Activated B cell treated with CpG ODN at 0.5 μM for 24 hours (primary cell): Measurements from ENCODE around the gene TECPR1. TPM values are rescaled to one million over a fixed set of nuclear protein-coding genes. Genes with fewer than 3 reads are reported as not detected.

Source experiments
- ATAC-seq: fragments of 200-7000 bp; cut with Tn5 transposase; one replicate; pipeline ENCODE4 v1.10.0; 2021; ENCODE audit warnings: low read depth, mild to moderate bottlenecking, moderate library complexity
- CTCF ChIA-PET: fragments of 350-600 bp; sonication (Branson Sonifier 250); formaldehyde crosslinking; loops from one replicate; lab custom pipeline; 2021; ENCODE audit warnings: antibody characterized with exemption; lab: Charles Lee
- POLR2A ChIA-PET: fragments of 350-600 bp; sonication (Branson Sonifier 250); formaldehyde crosslinking; loops from one replicate; lab custom pipeline; 2021; ENCODE audit warnings: antibody characterized with exemption; lab: Charles Lee
- DNase-seq: peaks from one replicate; pipeline ENCODE4 v3.0.0; 2022
- H3K27ac Mint-ChIP-seq: one replicate; pipeline ENCODE4 v1.8.0; 2020; ENCODE audit warnings: mixed read lengths
- H3K27me3 Mint-ChIP-seq: one replicate; pipeline ENCODE4 v1.8.0; 2021; ENCODE audit warnings: mixed read lengths
- H3K36me3 Mint-ChIP-seq: one replicate; pipeline ENCODE4 v1.8.0; 2021; ENCODE audit warnings: low read depth, mixed read lengths
- H3K4me1 Mint-ChIP-seq: one replicate; pipeline ENCODE4 v1.8.0; 2021; ENCODE audit warnings: mixed read lengths
- H3K4me3 Mint-ChIP-seq: one replicate; pipeline ENCODE4 v1.8.0; 2020; ENCODE audit warnings: mild to moderate bottlenecking, mixed read lengths
- H3K9me3 Mint-ChIP-seq: one replicate; pipeline ENCODE4 v1.8.0; 2020; ENCODE audit warnings: mixed read lengths
- intact Hi-C: fragments of 100-400 bp; cut with micrococcal nuclease; formaldehyde crosslinking; loops from one replicate; pipeline ENCODE4 v1.15.1; 2024
- total RNA-seq: library from RNA; stranded (reverse); gene quantifications from 2 replicates; pipeline ENCODE4 v1.2.3, GENCODE V29; 2022
- TF ChIP-seq, protein P1 (sequence below): fragments of 200-600 bp; IDR thresholded peaks from one replicate; pipeline ENCODE4 v1.8.0; 2022; ENCODE audit warnings: antibody characterized with exemption, mild to moderate bottlenecking

TECPR1 gene
- total RNA-seq, 1 donor from 2014 or later = 34.5 TPM

DNA sequence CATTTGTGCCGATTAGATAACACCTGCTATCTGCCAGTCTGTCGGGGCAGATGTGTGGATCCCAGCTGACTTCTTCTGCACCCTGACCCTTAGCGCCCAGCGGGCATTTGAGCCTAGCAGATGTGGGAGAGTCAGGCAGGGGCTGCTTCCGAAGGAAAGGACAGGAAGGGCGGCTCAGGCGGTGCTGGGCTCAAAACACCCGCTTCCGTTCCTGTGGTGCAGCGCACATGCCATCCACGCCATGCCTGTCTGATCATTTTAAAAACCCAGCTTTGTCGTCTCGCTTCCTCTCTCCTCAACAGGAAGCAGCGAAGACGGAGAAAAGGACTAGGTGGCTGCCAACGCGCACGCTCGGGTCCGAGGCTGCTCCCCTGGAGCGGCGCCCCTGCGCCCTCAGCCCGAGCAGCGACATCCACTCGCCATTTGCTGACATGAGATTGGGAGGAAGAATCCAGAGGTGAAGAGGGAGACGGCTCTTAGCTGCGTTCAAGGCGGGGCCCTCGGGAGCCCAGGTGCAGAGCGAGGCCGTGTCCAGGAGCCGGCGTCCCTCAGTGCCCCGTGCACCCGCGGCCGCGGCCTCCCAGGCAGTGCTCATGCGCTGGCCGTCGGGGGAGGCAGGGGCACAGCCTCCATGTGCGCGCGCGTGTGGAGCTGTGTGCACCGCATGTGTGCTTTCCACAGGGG lies 46.7 kb downstream of the TECPR1 start:
- Mint-ChIP-seq H3K9me3 (no peaks in the 10 kb centered on the region), H3K27me3 (peaks cover 3% of the 10 kb centered on the region), H3K4me1 (peaks cover 43% of the 10 kb centered on the region), H3K4me3 (no peak overlapping the region), H3K36me3 (peaks cover 30% of the 10 kb centered on the region), H3K27ac (no peak overlapping the region)
- ChIA-PET POLR2A (no interaction called here), CTCF (no interaction called here)
- no peak for DNase-seq
- TF ChIP-seq, protein P1, sequence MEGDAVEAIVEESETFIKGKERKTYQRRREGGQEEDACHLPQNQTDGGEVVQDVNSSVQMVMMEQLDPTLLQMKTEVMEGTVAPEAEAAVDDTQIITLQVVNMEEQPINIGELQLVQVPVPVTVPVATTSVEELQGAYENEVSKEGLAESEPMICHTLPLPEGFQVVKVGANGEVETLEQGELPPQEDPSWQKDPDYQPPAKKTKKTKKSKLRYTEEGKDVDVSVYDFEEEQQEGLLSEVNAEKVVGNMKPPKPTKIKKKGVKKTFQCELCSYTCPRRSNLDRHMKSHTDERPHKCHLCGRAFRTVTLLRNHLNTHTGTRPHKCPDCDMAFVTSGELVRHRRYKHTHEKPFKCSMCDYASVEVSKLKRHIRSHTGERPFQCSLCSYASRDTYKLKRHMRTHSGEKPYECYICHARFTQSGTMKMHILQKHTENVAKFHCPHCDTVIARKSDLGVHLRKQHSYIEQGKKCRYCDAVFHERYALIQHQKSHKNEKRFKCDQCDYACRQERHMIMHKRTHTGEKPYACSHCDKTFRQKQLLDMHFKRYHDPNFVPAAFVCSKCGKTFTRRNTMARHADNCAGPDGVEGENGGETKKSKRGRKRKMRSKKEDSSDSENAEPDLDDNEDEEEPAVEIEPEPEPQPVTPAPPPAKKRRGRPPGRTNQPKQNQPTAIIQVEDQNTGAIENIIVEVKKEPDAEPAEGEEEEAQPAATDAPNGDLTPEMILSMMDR = no peak
- ATAC-seq = no peak
- intact Hi-C loops = loop anchor here (10.0 kb wide), 1 partner anchor 599 kb away; no protein-coding TSS in a partner anchor

DNA sequence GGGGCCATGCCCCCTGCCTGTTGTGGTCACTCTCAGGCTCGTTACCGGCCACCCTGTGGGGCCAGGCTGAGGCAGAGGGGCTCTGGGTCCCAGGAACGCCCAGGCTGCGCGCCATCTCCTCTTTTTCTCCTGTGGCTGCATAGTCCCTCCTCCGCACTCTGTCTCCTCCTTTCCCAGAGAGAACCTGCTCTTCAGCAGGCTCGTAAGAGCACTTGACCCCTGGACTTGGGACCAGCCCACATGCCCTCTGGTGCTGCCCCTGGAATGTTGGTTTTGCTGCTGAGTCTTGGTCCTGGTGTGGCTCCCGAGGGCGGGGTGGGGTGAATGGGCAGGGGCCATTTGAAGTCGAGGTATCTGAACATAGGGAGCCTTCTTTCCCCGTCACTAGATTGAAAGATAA lies 47.4 kb downstream of the TECPR1 start:
- intact Hi-C loops = loop anchor here (10.0 kb wide), 1 partner anchor 600 kb away; no protein-coding TSS in a partner anchor

DNA sequence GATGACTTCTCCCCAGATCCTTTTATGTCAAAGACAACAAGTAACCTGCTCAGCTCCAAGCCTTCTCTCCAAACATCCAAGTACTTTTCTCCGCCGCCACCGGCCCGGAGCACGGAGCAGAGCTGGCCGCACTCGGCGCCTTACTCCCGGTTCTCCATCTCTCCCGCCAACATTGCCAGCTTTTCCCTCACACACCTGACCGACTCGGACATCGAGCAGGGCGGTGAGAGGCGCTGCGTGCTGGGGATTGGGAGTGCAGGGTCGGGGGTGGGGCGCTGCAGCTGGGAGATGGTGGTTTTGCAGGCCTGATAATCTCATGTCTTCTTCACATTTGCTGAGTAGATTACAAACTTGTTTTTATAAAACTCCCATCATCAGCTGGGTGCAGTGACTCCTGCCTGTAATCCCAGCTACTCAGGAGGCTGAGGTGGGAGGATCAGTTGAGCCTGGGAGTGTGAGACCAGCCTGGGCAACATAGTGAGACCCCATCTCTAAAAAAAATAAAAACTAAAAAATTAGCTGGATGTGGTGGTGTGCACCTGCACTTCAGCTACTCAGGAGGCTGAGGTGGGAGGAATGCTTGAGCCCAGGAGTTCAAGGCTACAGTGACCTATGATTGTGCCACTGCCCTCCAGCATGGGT lies 47.9 kb downstream of the TECPR1 start:
- ATAC-seq (no peak), DNase-seq (no peak)
- H3K4me3 Mint-ChIP-seq = no peak overlapping the region
- ChIA-PET CTCF (interaction anchor here (1.2 to 2.7 kb wide), 3 partner anchors 35 to 42 kb away, joined by 3 to 17 read pairs (median 3); no protein-coding TSS in a partner anchor), POLR2A (interaction anchor here (0.5 to 3.1 kb wide), 4 partner anchors 36 to 668 kb away, joined by 7 to 20 read pairs (median 8); no protein-coding TSS in a partner anchor)
- H3K27me3 Mint-ChIP-seq = peaks cover 3% of the 10 kb centered on the region
- TF ChIP-seq, protein P1 = no peak
- no peak overlapping the region for H3K27ac Mint-ChIP-seq
- H3K4me1 Mint-ChIP-seq = peaks cover 55% of the 10 kb centered on the region
- peaks cover 30% of the 10 kb centered on the region for H3K36me3 Mint-ChIP-seq
- intact Hi-C loops = loop anchor here (1.0 to 10.0 kb wide), 6 partner anchors 7 to 1883 kb away; partner anchors contain the start of genes BHLHA15 and TMEM130
- no peaks in the 10 kb centered on the region for H3K9me3 Mint-ChIP-seq

More for the DNA sequence above, 47.4 kb downstream of the TECPR1 start:
- peaks cover 3% of the 10 kb centered on the region for H3K27me3 Mint-ChIP-seq
- DNase-seq (no peak), ATAC-seq (no peak)
- H3K27ac Mint-ChIP-seq = no peak overlapping the region
- H3K9me3 Mint-ChIP-seq = no peaks in the 10 kb centered on the region
- H3K4me3 Mint-ChIP-seq = no peak overlapping the region
- TF ChIP-seq, protein P1 = no peak
- peaks cover 30% of the 10 kb centered on the region for H3K36me3 Mint-ChIP-seq
- ChIA-PET POLR2A (interaction anchor here (0.5 kb wide), 1 partner anchor 598 kb away, joined by 7 read pairs; no protein-coding TSS in a partner anchor), CTCF (no interaction called here)
- peaks cover 49% of the 10 kb centered on the region for H3K4me1 Mint-ChIP-seq

DNA sequence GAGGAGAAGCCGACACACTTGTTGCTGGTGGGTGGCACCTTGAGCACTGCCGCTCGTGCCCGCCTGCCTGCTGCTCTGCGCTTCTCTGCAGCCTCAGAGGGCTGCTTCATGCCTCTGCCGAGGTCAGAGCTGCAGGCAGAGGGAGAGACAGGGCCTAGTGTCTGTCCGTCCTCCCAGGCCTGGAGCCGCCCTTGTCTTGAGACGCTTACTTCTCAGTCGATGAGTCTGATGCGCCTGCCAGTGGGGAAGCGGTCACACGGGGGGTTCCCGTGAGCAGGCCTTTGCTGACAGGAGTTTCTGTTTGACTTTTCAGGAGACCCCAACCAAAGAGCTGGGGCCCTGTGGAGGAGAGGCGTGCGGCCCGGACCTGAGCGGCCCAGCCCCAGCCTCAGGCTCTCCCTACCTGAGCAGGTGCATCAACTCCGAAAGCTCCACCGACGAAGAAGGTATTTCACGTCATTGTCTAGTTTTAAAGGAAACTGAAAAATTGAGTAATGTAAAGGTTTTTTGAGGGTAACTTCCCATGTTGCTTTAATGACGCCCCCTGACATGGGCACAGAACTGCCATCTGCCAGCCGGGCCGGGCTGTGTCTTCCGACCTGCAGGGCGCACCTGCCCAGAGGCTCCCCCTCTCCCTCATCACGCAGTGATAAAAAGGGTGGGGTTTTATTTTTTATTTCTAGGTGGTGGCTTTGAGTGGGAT lies 48.6 kb downstream of the TECPR1 start:
- intact Hi-C loops = loop anchor here (1.0 to 10.0 kb wide), 6 partner anchors 8 to 1883 kb away; partner anchors contain the start of genes BHLHA15 and TMEM130
- peaks cover 57% of the 10 kb centered on the region for H3K4me1 Mint-ChIP-seq

More for the DNA sequence above, 48.6 kb downstream of the TECPR1 start:
- H3K4me3 Mint-ChIP-seq = peak overlapping the region; percentile 80
- POLR2A ChIA-PET = interaction anchor here (0.6 to 3.1 kb wide), 8 partner anchors 32 to 1086 kb away, joined by 4 to 20 read pairs (median 7); partner anchors contain the start of genes BAIAP2L1, BRI3 and SDHAF3
- DNase-seq (peak; percentile 55), ATAC-seq (peak; percentile 45)
- H3K9me3 Mint-ChIP-seq = no peaks in the 10 kb centered on the region
- TF ChIP-seq, protein P1 = no peak
- CTCF ChIA-PET = interaction anchor here (1.2 to 2.7 kb wide), 4 partner anchors 35 to 42 kb away, joined by 3 to 17 read pairs (median 3); no protein-coding TSS in a partner anchor
- peaks cover 3% of the 10 kb centered on the region for H3K27me3 Mint-ChIP-seq
- peak overlapping the region; percentile 86 for H3K27ac Mint-ChIP-seq
- peaks cover 30% of the 10 kb centered on the region for H3K36me3 Mint-ChIP-seq
